Skin epidermis (tissue), 12 donors: ENCODE results near the gene RETREG1.
"Not testable (repeated sequence)": the region's sequence is repeated elsewhere in the genome, so short reads cannot be mapped to it uniquely, and the experiment has no call there.

Experiments used
- H3K27ac ChIP-seq, 21 experiments: fragments of 200-600 bp; sonication (generic) in 11 of 21; one replicate each; pipeline ENCODE4 v1.5.0; 2020; ENCODE audit warnings: mild to moderate bottlenecking in 3 of 21, inconsistent platforms in 2 of 21, moderate library complexity in 2 of 21
- H3K4me3 ChIP-seq, 7 experiments: fragments of 200-600 bp; sonication (generic) in 2 of 7; one replicate each; pipeline ENCODE4 v1.5.0; 2020; ENCODE audit warnings: inconsistent platforms in 2 of 7, mild to moderate bottlenecking in 2 of 7, moderate library complexity in 1 of 7

Gene RETREG1

GRCh38 chr5:16564248-16564867 lies 52.4 kb downstream of the RETREG1 start:
- no peak overlapping the region for H3K27ac ChIP-seq

GRCh38 chr5:16563686-16564085 lies 53.1 kb downstream of the RETREG1 start:
- no peak overlapping the region for H3K27ac ChIP-seq
- no peak overlapping the region for H3K4me3 ChIP-seq

More at GRCh38 chr5:16564248-16564867, 52.4 kb downstream of the RETREG1 start:
- no peak overlapping the region for H3K4me3 ChIP-seq

- H3K4me3 ChIP-seq = no peak overlapping the region
- no peak overlapping the region for H3K27ac ChIP-seq
Measured at GRCh38 chr5:16561660-16562059, 55.1 kb downstream of the RETREG1 start.

GRCh38 chr5:16559702-16560101 lies 57.1 kb downstream of the RETREG1 start:
- Histone ChIP-seq H3K4me3 (no peak overlapping the region), H3K27ac (no peak overlapping the region)

- H3K27ac ChIP-seq = no peak overlapping the region
- H3K4me3 ChIP-seq = no peak overlapping the region
Measured at GRCh38 chr5:16558984-16559629, 57.7 kb downstream of the RETREG1 start.

GRCh38 chr5:16557477-16557876 lies 59.3 kb downstream of the RETREG1 start:
- Histone ChIP-seq H3K27ac (no peak overlapping the region), H3K4me3 (no peak overlapping the region)

- H3K4me3 ChIP-seq = no peak overlapping the region
- no peak overlapping the region for H3K27ac ChIP-seq
Measured at GRCh38 chr5:16554110-16554509, 62.7 kb downstream of the RETREG1 start.

GRCh38 chr5:16552666-16553343 lies 64.0 kb downstream of the RETREG1 start:
- no peak overlapping the region for H3K27ac ChIP-seq
- H3K4me3 ChIP-seq = no peak overlapping the region

GRCh38 chr5:16551628-16552027 lies 65.2 kb downstream of the RETREG1 start:
- Histone ChIP-seq H3K4me3 (no peak overlapping the region), H3K27ac (peak overlapping the region in 1 of 21 experiments; percentile 31)

GRCh38 chr5:16550316-16550952 lies 66.4 kb downstream of the RETREG1 start:
- Histone ChIP-seq H3K4me3 (no peak overlapping the region), H3K27ac (no peak overlapping the region)

GRCh38 chr5:16549491-16550206 lies 67.1 kb downstream of the RETREG1 start:
- Histone ChIP-seq H3K27ac (peak overlapping the region in 6 of 21 experiments; percentile 4 to 66 (median 43)), H3K4me3 (no peak overlapping the region)

- Histone ChIP-seq H3K4me3 (no peak overlapping the region), H3K27ac (peak overlapping the region in 6 of 21 experiments; percentile 4 to 66 (median 43))
Measured at GRCh38 chr5:16548812-16549211, 68.0 kb downstream of the RETREG1 start.

- peak overlapping the region in 3 of 21 experiments; percentile 19 to 49 (median 29) for H3K27ac ChIP-seq
- no peak overlapping the region for H3K4me3 ChIP-seq
Measured at GRCh38 chr5:16548115-16548514, 68.7 kb downstream of the RETREG1 start.

GRCh38 chr5:16547200-16547842 lies 69.5 kb downstream of the RETREG1 start:
- H3K27ac ChIP-seq = no peak overlapping the region
- no peak overlapping the region for H3K4me3 ChIP-seq

GRCh38 chr5:16546732-16547131 lies 70.1 kb downstream of the RETREG1 start:
- Histone ChIP-seq H3K27ac (no peak overlapping the region), H3K4me3 (no peak overlapping the region)

- H3K27ac ChIP-seq = peak overlapping the region in 1 of 21 experiments; percentile 17
- no peak overlapping the region for H3K4me3 ChIP-seq
Measured at GRCh38 chr5:16544607-16545374, 72.0 kb downstream of the RETREG1 start.

GRCh38 chr5:16543206-16543605 lies 73.6 kb downstream of the RETREG1 start:
- H3K27ac ChIP-seq, H3K4me3 ChIP-seq: not testable (repeated sequence)

GRCh38 chr5:16542236-16542635 lies 74.6 kb downstream of the RETREG1 start:
- no peak overlapping the region for H3K4me3 ChIP-seq
- H3K27ac ChIP-seq = peak overlapping the region in 1 of 21 experiments; percentile 11

GRCh38 chr5:16541592-16541991 lies 75.2 kb downstream of the RETREG1 start:
- not testable (repeated sequence) for H3K4me3 ChIP-seq
- peak overlapping the region in 3 of 21 experiments; percentile 11 to 80 (median 20) for H3K27ac ChIP-seq
